GM19455 (cell line): ENCODE data around the gene AAMP.

Experiments
- ATAC-seq: cut with Tn5 transposase; IDR thresholded peaks from one replicate; pipeline ENCODE4 v1.9.1; 2021; ENCODE audit not compliant: unreplicated experiment

Gene AAMP

GRCh38 chr2:218294430-218295022 lies 24.6 kb upstream of the AAMP start:
- ATAC-seq: no peak

DNA sequence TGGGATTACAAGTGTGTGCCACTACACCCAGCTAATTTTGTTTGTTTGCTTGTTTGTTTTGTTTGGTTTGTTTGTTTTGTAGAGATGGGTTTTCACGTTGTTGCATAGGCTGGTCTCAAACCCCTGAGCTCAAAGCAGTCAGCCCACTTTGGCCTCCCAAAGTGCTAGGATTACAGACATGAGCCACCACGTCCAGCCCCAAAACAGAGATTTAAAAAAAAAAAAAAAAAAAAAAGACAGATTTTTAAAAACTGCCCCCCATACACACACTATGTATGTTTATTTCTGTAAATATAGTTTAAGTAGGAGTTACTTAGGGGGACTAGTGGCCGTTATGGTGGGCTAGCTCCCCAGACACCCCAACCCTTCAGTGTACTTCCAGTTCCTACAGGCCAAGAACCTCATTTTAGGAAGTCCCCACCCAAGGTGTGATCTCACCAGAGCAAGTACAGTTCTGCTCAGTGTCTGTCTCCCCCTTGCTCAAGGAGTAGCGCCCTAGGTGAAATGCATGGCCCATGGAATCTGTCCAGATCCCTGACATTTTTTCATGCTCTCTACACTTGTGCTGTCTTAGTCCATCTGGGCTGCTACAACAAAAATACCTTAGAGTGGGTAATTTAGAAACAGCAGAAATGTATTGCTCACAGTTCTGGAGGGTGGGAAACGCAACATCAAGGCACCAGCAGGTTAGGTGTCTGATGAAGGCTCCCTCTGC lies 23.9 kb upstream of the AAMP start:
- no peak for ATAC-seq

DNA sequence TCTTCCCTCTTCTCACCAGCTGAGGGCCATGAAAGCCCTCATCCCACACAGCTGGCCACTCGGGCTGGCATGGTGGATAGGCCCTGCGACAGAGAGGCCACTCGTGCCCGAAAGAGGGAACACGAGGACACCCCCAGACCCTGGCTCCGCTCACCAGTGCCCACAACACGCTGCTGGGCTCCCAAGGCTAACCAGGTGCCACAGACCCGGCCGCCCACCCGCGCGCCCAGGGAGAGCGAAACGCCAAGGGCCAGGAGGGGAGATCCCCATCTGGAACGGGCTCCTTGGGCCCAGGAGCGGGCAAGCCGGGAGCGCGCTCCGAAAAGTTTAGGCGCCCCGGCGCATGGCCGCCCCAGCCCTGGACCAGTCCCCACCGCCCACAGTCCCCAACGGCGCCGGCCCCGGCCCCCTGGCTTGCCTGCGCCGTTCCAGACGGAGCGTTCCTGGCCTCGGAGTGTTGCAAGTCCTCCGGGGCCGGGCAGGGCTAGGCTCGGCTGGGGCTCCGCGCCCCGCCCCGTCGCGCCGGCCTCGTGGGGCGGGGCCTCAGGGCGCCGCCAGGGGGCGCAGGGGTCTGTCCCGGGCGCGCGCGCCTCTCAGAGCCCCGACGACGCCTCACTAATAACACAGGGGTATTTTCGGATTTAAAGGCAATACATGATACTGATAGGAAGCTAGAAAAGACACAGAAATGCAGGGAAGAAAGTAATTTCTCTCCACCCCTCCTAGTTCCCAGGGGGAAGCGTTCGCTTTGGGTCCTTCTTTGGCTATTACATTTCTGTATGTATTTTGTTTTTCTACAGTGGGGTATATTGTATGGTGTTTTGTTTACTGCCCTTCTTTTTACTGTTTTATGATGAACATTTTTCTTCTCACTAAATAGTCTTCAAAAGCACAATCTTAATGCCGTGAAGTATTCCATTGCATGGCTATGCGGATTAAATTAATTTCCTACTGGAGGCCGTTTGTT lies 22.4 kb upstream of the AAMP start, which contains the start of gene TMBIM1:
TMBIM1 (minus strand) TSS at position 456 of the 967 bp plus-strand sequence. CDS start 10,362 bp downstream, outside the sequence.
- ATAC-seq: peak; percentile 68

- no peak for ATAC-seq
Observed at GRCh38 chr2:218291318-218292047, 21.5 kb upstream of the AAMP start.

DNA sequence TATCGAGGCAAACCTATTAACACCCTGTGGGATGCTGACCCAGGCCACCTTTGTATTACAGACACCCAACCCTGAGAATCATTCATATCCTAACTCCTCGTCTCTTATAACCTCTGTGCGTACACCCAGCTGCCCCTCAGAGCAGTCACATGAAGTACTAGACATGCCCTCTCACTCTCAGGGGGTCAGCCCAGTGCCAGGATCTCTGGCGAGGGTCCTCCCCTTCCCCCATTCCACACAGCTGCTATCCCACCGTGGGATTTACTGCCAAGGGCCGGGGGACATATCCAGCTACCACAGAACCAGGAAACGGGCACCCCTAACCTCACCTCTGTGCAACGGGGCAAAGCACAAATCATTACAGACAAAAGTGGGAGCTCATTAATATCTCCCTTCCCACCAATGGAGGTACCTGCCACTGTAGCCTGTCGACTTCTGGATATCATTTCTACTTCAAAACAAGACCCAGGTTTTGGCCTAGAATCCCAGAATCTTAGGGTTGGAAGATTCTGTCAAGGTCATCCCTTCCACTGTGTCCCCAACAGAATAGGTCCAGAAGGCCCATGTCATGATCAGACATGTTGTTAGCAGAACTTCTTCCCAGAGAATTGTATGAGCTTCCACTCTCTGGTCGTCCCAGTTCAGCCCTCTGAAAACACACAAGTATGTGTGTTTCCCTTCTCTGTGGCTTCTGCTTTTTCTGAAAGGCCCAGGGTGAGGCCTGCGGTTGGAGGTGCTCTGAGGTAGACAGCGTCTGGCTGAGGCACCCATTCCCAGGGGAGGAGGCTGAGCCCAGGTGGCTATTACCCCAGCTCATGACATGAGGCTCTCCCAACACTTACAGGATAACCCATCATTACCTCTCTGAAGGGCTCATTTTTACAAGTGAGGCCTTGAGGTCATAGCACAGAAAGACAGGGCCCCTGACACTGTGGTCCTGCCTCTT lies 20.7 kb upstream of the AAMP start:
- no peak for ATAC-seq

DNA sequence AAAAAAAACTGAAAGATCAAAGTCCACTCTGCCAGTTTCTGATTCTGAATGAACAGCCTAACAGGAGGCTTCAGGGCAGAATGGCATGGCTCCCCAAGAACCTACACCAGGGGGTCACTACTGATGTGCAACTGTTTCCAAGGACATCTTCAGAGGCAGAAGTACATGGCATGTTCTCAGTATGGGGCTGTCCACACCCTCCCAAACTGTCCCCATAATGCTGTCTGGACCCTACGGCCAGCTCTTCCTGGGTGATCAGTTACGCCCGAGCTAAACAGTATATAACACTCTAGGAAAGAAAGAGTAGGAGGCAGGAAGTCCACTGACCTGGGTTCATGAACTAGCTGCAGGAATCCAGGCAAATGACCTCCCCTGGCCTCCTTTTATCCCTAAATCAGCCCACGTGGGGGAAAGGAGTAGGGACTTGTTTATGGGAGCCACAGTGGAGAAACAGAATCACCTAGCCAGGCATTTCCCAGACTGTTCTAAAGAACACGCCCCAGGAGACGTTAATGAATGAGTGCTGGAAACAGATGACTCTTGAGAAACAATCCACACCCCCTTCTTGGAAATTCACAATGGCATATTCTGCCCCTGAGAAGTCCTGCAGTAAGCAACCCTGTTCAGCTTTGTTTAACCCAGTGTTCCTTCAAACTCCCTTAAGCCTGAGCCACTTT lies 19.8 kb upstream of the AAMP start:
- ATAC-seq: no peak

- peak; percentile 64 for ATAC-seq
Observed at GRCh38 chr2:218286570-218287459, 16.9 kb upstream of the AAMP start.

DNA sequence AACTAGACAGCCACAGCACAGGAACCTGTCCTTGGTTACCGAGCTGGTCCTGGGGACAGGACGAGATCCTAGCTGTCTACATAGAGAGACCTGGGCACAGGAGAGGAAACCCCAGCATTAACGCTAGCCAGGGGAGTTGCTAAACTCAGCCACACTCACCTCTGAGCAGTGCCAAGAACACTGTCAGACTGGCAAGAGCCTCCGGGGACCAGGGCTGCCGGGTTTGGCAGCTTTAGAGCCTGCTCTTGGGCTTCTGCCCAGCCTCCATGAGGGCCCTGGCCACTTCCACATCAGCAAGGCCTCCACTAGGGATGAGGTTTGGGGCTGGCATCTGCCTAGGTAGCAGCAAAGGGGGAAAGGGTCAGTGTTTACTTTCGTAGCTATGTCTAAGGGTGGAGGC lies 15.7 kb upstream of the AAMP start:
- no peak for ATAC-seq

DNA sequence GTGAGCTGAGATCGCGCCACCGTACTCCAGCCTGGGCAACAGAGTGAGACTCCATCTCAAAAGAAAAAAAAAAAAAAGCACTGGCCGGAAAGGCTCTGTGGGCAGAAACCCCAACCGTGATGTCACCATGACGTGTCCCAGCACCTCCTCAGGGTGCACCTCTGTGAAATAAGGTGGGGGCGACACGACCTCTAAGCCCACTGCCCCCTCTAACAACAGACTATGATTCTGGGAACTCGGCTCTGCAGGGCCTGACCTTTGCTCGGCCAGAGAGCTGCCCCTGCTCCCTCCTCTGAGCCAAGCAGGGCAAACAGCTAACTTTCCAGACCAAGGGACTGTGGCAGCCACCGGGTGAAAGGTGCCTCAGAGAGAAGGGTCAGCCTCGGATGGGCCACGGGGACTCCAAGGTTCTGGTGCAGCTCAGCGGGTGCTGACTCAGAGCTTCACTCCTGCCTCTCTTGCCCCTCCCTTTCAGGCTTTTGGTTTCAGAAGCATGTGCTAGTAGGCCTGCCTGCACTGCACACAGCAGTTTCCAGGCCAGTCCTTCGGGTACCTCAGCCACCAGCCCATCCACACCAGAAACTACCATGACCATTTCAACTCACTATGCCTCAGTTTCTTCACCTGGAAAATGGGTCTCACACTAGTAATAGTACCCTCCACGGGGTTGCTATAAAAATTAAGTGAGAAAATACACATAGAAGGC lies 14.3 kb upstream of the AAMP start:
- ATAC-seq: peak; percentile 74

GRCh38 chr2:218282173-218282991 lies 12.4 kb upstream of the AAMP start:
- no peak for ATAC-seq

GRCh38 chr2:218281449-218281848 lies 11.5 kb upstream of the AAMP start:
- no peak for ATAC-seq

DNA sequence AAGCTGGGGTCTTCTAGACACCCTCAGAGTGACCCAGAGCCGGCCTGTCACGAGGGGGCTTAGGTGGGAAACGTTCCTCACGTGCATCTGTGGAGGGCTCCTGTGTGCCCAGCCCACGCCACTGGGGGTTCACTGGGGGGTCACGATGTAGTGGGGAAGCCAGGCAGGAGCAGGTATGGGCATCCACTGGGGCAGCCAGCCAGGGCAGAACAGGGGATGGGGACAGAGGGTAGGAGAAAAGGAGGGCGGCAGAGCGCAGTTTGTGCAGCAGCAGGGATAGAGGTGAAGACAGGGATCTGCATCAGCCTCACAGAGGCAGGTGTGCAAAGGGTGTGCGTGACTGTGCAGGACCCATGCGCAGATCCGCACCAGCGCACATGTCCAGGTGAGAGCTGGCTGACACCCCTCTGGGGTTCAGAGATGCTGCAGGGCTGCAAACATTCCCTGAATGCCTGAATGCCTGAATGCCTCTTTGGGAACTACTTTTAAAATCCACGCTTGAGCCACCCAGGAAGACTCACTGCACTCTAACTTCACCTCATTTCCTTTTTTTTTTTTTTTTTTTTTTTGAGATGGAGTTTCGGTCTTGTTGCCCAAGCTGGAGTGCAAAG lies 10.4 kb upstream of the AAMP start:
- no peak for ATAC-seq

DNA sequence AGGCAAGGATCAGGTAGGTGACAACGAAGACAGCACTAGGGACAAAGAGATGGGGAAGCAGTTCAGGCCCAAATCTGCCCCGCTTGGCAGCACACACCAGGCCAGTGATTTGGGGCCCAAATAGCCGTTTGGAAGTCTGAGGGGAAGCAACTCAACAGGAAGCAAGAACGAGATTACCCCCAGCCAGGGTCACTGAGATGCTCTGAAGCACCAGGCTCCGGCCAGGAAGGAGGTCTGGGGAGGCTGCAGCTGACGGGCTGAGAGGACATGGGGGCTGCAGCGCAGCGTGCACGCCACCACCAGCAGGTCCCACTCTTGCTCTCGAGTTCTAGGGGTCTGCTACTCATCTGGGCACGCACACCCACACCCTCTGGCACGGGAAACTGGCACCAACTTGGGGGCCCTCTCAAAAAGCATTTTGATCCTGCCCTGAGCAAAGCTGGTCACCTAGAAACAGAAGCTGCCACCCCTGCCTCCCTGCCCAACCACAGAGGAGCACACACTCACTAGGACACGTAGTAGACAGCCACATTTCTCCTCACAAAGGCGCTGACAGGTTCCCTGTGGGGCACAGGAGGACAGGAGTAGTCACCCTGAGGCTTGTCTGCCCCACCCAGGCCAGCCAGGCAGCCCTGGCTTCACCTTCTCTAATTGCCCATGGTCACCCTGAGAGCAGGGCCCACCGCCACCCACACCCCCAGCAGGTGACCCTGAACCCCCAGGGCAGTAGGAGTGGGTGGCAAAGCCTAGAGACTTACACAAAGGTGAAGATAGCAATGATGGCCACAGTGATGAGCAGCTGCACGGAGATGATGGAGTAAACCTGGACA lies 8.8 kb upstream of the AAMP start:
- ATAC-seq: no peak

GRCh38 chr2:218277921-218278320 lies 8.0 kb upstream of the AAMP start:
- no peak for ATAC-seq

GRCh38 chr2:218276986-218277755 lies 7.2 kb upstream of the AAMP start:
- ATAC-seq: no peak
